Measurements from ENCODE around the gene CNTNAP2.

The CNTNAP2 gene

GRCh38 chr7:147251751-147252325 is 1135.2 kb downstream of the CNTNAP2 start:
- no peak for DNase-seq
- H3K4me1 ChIP-seq = no peaks in the 10 kb centered on the region
- no peak for TF ChIP-seq CTCF (IDR thresholded peaks at IDR 0.05; ENCODE audit: low read depth, low read length)
- H3K36me3 ChIP-seq = no peaks in the 10 kb centered on the region
- no peaks in the 10 kb centered on the region for H3K27me3 ChIP-seq
- H3K9me3 ChIP-seq = no peaks in the 10 kb centered on the region
- H3K4me3 ChIP-seq (ENCODE audit: low read depth, low read length) = no peak overlapping the region

- Histone ChIP-seq H3K9me3 (no peaks in the 10 kb centered on the region), H3K4me3 (ENCODE audit: low read depth, low read length) (no peak overlapping the region), H3K4me1 (no peaks in the 10 kb centered on the region), H3K27me3 (no peaks in the 10 kb centered on the region), H3K36me3 (no peaks in the 10 kb centered on the region)
- DNase-seq = no peak
- no peak for TF ChIP-seq CTCF (IDR thresholded peaks at IDR 0.05; ENCODE audit: low read depth, low read length)
Measured at GRCh38 chr7:147261693-147262092, 1145.1 kb downstream of the CNTNAP2 start.

DNA sequence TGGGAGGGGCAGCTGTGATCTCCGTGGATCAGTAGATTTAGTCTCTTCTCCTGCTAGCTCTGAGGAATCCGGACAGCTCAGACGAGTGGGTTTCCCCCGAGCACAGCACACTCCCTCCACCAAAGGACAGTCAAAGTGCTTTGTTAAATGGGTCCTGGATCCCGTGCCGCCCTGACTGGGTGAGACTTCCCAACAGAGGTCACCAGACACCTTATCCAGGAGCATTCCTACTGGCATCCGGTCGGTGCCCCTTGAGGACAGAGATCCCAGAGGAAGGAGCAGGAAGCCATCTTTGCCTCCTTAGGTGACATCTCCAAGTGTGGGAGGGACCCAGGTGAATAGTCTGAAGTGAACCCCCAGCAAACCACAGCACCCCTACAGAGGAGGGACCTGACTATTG is 1148.9 kb downstream of the CNTNAP2 start:
- Histone ChIP-seq H3K36me3 (no peaks in the 10 kb centered on the region), H3K4me1 (no peaks in the 10 kb centered on the region), H3K27me3 (no peaks in the 10 kb centered on the region), H3K9me3 (no peaks in the 10 kb centered on the region), H3K4me3 (ENCODE audit: low read depth, low read length) (no peak overlapping the region)
- TF ChIP-seq CTCF (IDR thresholded peaks at IDR 0.05; ENCODE audit: low read depth, low read length) = no peak
- no peak for DNase-seq

GRCh38 chr7:147276106-147276505 is 1159.5 kb downstream of the CNTNAP2 start:
- Histone ChIP-seq H3K4me3 (ENCODE audit: low read depth, low read length) (no peak overlapping the region), H3K27me3 (no peaks in the 10 kb centered on the region), H3K36me3 (no peaks in the 10 kb centered on the region), H3K4me1 (no peaks in the 10 kb centered on the region), H3K9me3 (no peaks in the 10 kb centered on the region)
- DNase-seq = no peak
- no peak for TF ChIP-seq CTCF (IDR thresholded peaks at IDR 0.05; ENCODE audit: low read depth, low read length)

GRCh38 chr7:147276783-147277370 is 1160.3 kb downstream of the CNTNAP2 start:
- H3K36me3 ChIP-seq = no peaks in the 10 kb centered on the region
- H3K4me1 ChIP-seq = no peaks in the 10 kb centered on the region
- no peak overlapping the region for H3K4me3 ChIP-seq (ENCODE audit: low read depth, low read length)
- no peaks in the 10 kb centered on the region for H3K9me3 ChIP-seq
- no peak for TF ChIP-seq CTCF (IDR thresholded peaks at IDR 0.05; ENCODE audit: low read depth, low read length)
- DNase-seq = no peak
- no peaks in the 10 kb centered on the region for H3K27me3 ChIP-seq

DNA sequence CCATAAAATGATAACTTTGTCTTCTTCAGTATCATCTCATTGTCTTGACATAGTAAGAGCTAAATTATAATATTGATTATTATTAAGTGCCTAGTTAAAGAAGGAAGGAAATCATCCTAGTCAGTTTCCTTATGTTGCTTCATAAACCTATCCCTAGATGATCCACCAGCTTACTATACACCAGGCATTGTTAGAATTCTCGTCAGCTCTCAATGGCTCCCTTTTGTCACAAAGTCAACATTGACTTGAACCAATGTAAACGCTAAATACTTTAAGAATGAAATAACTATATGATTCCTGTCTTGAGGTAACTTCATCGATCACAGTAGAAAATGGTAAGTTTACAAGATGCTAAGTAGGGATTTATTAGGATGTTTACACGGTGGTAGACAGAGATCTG is 1162.9 kb downstream of the CNTNAP2 start:
- Histone ChIP-seq H3K27me3 (no peaks in the 10 kb centered on the region), H3K4me1 (no peaks in the 10 kb centered on the region), H3K36me3 (no peaks in the 10 kb centered on the region), H3K4me3 (ENCODE audit: low read depth, low read length) (no peak overlapping the region), H3K9me3 (no peaks in the 10 kb centered on the region; the same call in 1 of the 2 replicates)
- no peak for TF ChIP-seq CTCF (IDR thresholded peaks at IDR 0.05; ENCODE audit: low read depth, low read length)
- DNase-seq = no peak
